SU-DHL-6 (cell line): ENCODE results near the gene ATRN.

ENCODE experiments used
- CTCF ChIP-seq: fragments of 200-600 bp; sonication (generic); IDR thresholded peaks from one replicate; pipeline ENCODE4 v1.5.1; 2017; ENCODE audit warnings: antibody characterized with exemption, mild to moderate bottlenecking, low read length, moderate library complexity; ENCODE audit not compliant: insufficient read depth, poor library complexity, severe bottlenecking
- EZH2phosphoT487 ChIP-seq: fragments of 200-600 bp; sonication (generic), shearing (Covaris generic); conservative IDR thresholded peaks from 2 replicates; pipeline ENCODE4 v1.6.1; 2018; ENCODE audit warnings: mild to moderate bottlenecking, antibody characterized with exemption, low read length, moderate library complexity, mixed read lengths

DNA sequence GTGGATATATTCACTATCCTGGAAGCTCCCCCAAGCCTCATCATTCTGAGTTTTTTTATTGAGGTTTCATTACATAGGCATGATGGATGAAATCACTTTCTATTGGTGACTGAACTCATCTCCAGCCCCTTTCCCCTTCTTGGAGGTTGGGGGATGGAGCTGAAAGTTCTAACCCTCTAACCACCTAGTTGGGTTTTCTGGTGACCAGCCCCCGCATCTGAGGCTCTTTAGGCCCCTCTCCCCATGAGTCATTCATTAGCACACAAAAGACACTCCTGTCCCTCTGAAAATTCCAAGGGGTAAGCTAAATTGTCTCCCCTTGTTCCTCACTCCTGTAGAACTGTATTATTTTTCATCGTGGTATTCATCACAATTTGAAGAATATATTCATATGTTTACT is 159.1 kb downstream of the ATRN start:
- TF ChIP-seq CTCF (no peak), EZH2phosphoT487 (no peak)
